GM06990 (cell line): ENCODE data around the gene LDLRAD4.

Experiments
- DNase-seq: peaks from one replicate; pipeline ENCODE4 v3.0.0-alpha.2; 2011; ENCODE audit not compliant: insufficient read length; ENCODE audit errors: extremely low read depth
- H3K27me3 ChIP-seq: replicated peaks from 2 replicates; pipeline ENCODE4 v1.6.0; 2011; ENCODE audit warnings: low read length; ENCODE audit not compliant: control insufficient read depth, insufficient read depth
- H3K36me3 ChIP-seq: 2 replicates; pipeline ENCODE4 v1.5.1; 2011; ENCODE audit warnings: low read length; ENCODE audit not compliant: control insufficient read depth, insufficient read depth
- H3K4me3 ChIP-seq: replicated peaks from 2 replicates; pipeline ENCODE4 v1.5.1; 2011; ENCODE audit warnings: low read depth, mild to moderate bottlenecking, control low read depth, low read length
- TF ChIP-seq, protein P1 (sequence below): IDR thresholded peaks from 2 replicates; pipeline ENCODE4 v1.5.1; 2011; ENCODE audit warnings: low read length, control low read depth, mild to moderate bottlenecking, inconsistent platforms; ENCODE audit not compliant: insufficient read depth, poor library complexity, severe bottlenecking

The LDLRAD4 gene

DNA sequence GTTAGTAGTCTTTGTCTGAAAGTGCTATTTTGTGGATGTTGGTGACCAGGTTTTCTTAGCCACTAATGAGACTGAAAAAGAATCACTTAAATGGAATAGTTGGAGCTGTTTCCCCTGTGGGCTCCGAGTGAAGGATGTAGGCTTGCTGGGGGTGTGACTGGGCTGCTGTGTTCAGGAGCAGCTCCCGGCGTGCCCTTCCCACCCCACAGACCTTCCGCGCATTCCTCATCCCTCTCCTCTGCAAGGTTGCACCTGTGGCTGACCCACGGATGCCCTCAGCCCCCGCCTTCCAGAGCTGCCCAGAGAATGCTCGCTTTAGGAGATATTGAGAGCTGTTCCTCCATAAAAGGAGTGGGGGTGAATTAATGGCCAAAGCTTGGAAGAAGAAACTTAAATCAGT is 174.3 kb downstream of the LDLRAD4 start:
- H3K36me3 ChIP-seq = no peaks in the 10 kb centered on the region
- TF ChIP-seq, protein P1, sequence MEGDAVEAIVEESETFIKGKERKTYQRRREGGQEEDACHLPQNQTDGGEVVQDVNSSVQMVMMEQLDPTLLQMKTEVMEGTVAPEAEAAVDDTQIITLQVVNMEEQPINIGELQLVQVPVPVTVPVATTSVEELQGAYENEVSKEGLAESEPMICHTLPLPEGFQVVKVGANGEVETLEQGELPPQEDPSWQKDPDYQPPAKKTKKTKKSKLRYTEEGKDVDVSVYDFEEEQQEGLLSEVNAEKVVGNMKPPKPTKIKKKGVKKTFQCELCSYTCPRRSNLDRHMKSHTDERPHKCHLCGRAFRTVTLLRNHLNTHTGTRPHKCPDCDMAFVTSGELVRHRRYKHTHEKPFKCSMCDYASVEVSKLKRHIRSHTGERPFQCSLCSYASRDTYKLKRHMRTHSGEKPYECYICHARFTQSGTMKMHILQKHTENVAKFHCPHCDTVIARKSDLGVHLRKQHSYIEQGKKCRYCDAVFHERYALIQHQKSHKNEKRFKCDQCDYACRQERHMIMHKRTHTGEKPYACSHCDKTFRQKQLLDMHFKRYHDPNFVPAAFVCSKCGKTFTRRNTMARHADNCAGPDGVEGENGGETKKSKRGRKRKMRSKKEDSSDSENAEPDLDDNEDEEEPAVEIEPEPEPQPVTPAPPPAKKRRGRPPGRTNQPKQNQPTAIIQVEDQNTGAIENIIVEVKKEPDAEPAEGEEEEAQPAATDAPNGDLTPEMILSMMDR = no peak
- no peak for DNase-seq

GRCh38 chr18:13393338-13393737 is 174.8 kb downstream of the LDLRAD4 start:
- no peaks in the 10 kb centered on the region for H3K36me3 ChIP-seq
- no peak for DNase-seq
- peaks cover 2% of the 10 kb centered on the region; the same call in 1 of the 2 replicates for H3K27me3 ChIP-seq
- no peak overlapping the region for H3K4me3 ChIP-seq
- TF ChIP-seq, protein P1 = no peak

More for the DNA sequence above, 174.3 kb downstream of the LDLRAD4 start:
- Histone ChIP-seq H3K4me3 (no peak overlapping the region), H3K27me3 (peaks cover 2% of the 10 kb centered on the region; the same call in 1 of the 2 replicates)

DNA sequence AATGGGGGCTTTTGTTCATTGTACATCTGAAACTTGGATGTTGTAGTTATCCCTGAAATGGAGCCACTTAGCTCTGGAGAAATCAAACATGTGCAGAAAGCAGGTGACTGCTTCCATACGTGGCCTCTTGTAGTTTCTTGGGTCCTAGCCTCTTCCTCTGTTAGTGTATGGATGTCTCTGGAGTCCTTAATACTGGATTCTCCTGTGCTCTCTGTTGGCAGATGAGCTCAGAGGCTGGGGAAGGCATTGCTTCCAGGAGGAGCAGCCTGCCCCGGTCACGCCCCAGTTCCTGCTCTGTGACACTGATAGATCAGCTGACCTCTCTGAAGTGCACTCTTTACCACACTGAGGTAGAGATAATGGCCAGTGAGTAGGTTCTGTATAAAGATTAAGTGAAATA is 176.2 kb downstream of the LDLRAD4 start:
- DNase-seq = no peak
- Histone ChIP-seq H3K27me3 (peaks cover 2% of the 10 kb centered on the region; the same call in 1 of the 2 replicates), H3K36me3 (no peaks in the 10 kb centered on the region), H3K4me3 (no peak overlapping the region)
- TF ChIP-seq, protein P1 = no peak

- Histone ChIP-seq H3K36me3 (no peaks in the 10 kb centered on the region), H3K27me3 (peaks cover 2% of the 10 kb centered on the region; the same call in 1 of the 2 replicates), H3K4me3 (no peak overlapping the region)
- DNase-seq = no peak
- TF ChIP-seq, protein P1 = no peak
Measured at GRCh38 chr18:13395577-13395976, 177.0 kb downstream of the LDLRAD4 start.

- Histone ChIP-seq H3K36me3 (no peaks in the 10 kb centered on the region), H3K27me3 (no peaks in the 10 kb centered on the region; the same call in 1 of the 2 replicates), H3K4me3 (no peak overlapping the region)
- TF ChIP-seq, protein P1 = no peak
- DNase-seq = no peak
Measured at GRCh38 chr18:13397504-13398163, 179.1 kb downstream of the LDLRAD4 start.
